SK-N-MC (cell line): ENCODE data around the gene LTB4R.

Source experiments
- EZH2 ChIP-seq: fragments of 200-600 bp; sonication (generic); IDR thresholded peaks from one replicate; pipeline ENCODE4 v1.6.1; 2017; ENCODE audit warnings: antibody characterized with exemption
- POLR2AphosphoS5 ChIP-seq: IDR thresholded peaks from 2 replicates; pipeline ENCODE4 v1.6.1; 2012; ENCODE audit warnings: mild to moderate bottlenecking, low read depth, low read length, borderline replicate concordance

DNA sequence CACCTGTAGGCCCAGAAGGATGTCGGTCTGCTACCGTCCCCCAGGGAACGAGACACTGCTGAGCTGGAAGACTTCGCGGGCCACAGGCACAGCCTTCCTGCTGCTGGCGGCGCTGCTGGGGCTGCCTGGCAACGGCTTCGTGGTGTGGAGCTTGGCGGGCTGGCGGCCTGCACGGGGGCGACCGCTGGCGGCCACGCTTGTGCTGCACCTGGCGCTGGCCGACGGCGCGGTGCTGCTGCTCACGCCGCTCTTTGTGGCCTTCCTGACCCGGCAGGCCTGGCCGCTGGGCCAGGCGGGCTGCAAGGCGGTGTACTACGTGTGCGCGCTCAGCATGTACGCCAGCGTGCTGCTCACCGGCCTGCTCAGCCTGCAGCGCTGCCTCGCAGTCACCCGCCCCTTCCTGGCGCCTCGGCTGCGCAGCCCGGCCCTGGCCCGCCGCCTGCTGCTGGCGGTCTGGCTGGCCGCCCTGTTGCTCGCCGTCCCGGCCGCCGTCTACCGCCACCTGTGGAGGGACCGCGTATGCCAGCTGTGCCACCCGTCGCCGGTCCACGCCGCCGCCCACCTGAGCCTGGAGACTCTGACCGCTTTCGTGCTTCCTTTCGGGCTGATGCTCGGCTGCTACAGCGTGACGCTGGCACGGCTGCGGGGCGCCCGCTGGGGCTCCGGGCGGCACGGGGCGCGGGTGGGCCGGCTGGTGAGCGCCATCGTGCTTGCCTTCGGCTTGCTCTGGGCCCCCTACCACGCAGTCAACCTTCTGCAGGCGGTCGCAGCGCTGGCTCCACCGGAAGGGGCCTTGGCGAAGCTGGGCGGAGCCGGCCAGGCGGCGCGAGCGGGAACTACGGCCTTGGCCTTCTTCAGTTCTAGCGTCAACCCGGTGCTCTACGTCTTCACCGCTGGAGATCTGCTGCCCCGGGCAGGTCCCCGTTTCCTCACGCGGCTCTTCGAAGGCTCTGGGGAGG, at the start of gene LTB4R:
- TF ChIP-seq POLR2AphosphoS5 (no peak), EZH2 (no peak)
